ENCODE measurements around the gene PRDM10. TPM values are rescaled to one million over a fixed set of nuclear protein-coding genes. Genes with fewer than 3 reads are reported as not detected.

PRDM10 gene
- total RNA-seq, 1 experiment from 2014 or later: 9.8 TPM

DNA sequence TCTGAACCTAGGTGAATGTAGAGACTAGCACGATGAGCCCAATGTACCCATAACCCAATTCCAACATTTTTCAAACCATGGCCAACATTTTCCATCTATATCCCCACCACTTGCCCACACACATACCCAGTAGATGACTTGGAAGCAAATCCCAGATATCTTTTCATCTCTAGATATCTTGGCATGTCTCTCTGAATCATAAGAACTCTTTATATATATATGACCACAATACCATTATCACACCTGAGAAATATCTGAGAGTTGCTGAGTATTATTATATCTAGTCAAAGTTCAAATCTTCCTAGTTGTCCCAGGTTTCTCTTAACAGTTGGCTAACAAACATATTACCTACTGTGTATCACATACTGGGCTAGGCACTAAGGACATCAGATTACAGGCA, 69.4 kb downstream of the PRDM10 start:
- Histone ChIP-seq H3K36me3 (ENCODE audit: insufficient read depth, low read length) (no peaks in the 10 kb centered on the region), H3K9me3 (ENCODE audit: low read length) (no peaks in the 10 kb centered on the region), H3K79me2 (ENCODE audit: low read length) (no peaks in the 10 kb centered on the region), H3K4me2 (ENCODE audit: low read depth, low read length, poor library complexity, severe bottlenecking) (no peak overlapping the region), H2AFZ (ENCODE audit: low read length) (no peak overlapping the region), H3K9ac (ENCODE audit: low read length) (no peak overlapping the region), H3K4me3 (ENCODE audit: low read length) (no peak overlapping the region), H3K9me2 (replicated peaks; ENCODE audit: insufficient read depth, low read length) (no peaks in the 10 kb centered on the region), H3K27ac (ENCODE audit: low read length) (no peak overlapping the region), H3K27me3 (ENCODE audit: low read length) (no peaks in the 10 kb centered on the region), H4K20me1 (ENCODE audit: insufficient read depth, low read depth, low read length) (no peaks in the 10 kb centered on the region), H3K4me1 (ENCODE audit: low read length) (no peaks in the 10 kb centered on the region)
- no peak for DNase-seq

DNA sequence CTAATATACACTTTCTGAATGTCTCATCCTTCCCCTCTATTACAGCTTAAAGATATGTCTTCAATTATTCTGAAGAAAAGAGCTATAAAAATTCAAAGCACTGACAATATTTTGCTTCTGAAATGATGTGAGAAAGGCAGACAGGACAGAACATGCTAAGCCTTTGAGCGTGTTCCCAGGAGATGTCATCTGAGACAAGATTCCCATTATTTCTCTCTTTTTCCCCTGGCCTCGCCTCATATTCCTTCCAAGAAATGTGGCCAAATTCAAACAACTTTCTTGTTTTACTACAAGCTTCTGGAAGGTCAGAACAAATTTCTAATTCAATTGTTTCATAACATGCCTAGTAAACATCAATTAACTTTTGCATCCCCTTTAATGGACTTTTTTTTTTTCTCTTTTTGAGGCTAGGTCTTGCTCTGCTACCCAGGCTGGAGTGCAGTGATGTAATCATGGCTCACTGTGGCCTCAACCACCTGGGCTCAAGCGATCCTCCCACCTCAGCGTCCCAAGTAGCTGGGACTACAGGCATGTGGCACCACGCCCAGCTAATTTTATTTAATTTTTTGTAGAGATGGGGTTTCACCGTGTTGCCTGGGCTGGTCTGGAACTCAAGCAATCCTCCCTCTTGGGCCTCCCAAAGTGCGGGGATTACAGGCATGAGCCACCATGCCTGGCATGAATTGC, 70.1 kb downstream of the PRDM10 start:
- Histone ChIP-seq H4K20me1 (ENCODE audit: insufficient read depth, low read depth, low read length) (no peaks in the 10 kb centered on the region), H3K9me2 (replicated peaks; ENCODE audit: insufficient read depth, low read length) (no peaks in the 10 kb centered on the region), H3K27me3 (ENCODE audit: low read length) (no peaks in the 10 kb centered on the region), H3K79me2 (ENCODE audit: low read length) (no peaks in the 10 kb centered on the region), H3K4me2 (ENCODE audit: low read depth, low read length, poor library complexity, severe bottlenecking) (no peak overlapping the region), H3K9ac (ENCODE audit: low read length) (no peak overlapping the region), H3K4me3 (ENCODE audit: low read length) (no peak overlapping the region), H2AFZ (ENCODE audit: low read length) (no peak overlapping the region), H3K4me1 (ENCODE audit: low read length) (no peaks in the 10 kb centered on the region), H3K27ac (ENCODE audit: low read length) (no peak overlapping the region), H3K9me3 (ENCODE audit: low read length) (no peaks in the 10 kb centered on the region), H3K36me3 (ENCODE audit: insufficient read depth, low read length) (no peaks in the 10 kb centered on the region)
- DNase-seq: no peak

DNA sequence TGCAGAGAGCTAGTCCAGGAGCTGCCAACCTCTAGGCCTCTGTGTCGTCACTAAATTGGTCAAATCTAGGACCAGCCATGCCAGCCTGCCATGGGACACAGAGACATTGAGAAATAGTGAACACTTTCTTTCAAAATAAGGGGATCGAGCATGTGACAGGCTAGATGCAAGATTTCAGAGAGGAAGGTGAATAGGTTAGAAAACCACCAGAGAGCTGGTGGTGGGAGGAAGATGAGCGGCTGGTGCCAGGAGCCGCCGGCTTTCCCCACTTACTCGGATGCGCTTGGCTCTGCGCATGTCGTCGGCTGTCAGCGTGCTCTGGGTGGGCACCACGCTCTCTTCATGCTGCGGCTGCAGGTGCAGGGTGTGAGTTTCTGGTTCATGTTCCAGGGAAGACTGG, 71.9 kb downstream of the PRDM10 start:
- Histone ChIP-seq H3K4me3 (ENCODE audit: low read length) (no peak overlapping the region), H2AFZ (ENCODE audit: low read length) (no peak overlapping the region)

DNA sequence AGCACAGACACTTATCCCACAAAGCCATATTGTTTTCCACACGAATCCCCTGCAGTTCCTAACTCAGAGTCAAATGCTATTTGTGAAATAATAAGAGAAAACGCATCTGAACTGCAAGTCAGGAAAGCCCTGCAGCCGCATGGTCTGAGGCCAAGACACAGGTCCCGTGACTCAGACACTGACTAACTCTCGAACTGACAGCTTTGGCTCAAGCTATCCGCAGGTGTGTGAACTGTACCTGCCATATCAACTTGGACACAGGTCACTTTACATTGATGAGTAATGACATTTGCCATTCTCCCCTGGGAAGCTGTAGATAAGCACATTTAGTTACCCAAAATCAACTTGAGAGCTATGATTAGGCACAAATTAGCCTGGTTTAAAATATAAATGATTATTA, 72.3 kb downstream of the PRDM10 start:
- Histone ChIP-seq H3K9me3 (ENCODE audit: low read length) (no peaks in the 10 kb centered on the region), H3K4me2 (ENCODE audit: low read depth, low read length, poor library complexity, severe bottlenecking) (no peak overlapping the region), H3K79me2 (ENCODE audit: low read length) (no peaks in the 10 kb centered on the region), H3K9me2 (replicated peaks; ENCODE audit: insufficient read depth, low read length) (no peaks in the 10 kb centered on the region), H3K4me1 (ENCODE audit: low read length) (no peaks in the 10 kb centered on the region), H3K27ac (ENCODE audit: low read length) (no peak overlapping the region), H3K4me3 (ENCODE audit: low read length) (no peak overlapping the region), H3K36me3 (ENCODE audit: insufficient read depth, low read length) (no peaks in the 10 kb centered on the region), H3K9ac (ENCODE audit: low read length) (no peak overlapping the region), H2AFZ (ENCODE audit: low read length) (no peak overlapping the region), H3K27me3 (ENCODE audit: low read length) (no peaks in the 10 kb centered on the region), H4K20me1 (ENCODE audit: insufficient read depth, low read depth, low read length) (no peaks in the 10 kb centered on the region)
- no peak for DNase-seq

More for the DNA sequence above, 71.9 kb downstream of the PRDM10 start:
- Histone ChIP-seq H3K9ac (ENCODE audit: low read length) (no peak overlapping the region), H3K27me3 (ENCODE audit: low read length) (no peaks in the 10 kb centered on the region), H3K4me1 (ENCODE audit: low read length) (no peaks in the 10 kb centered on the region), H3K36me3 (ENCODE audit: insufficient read depth, low read length) (no peaks in the 10 kb centered on the region), H3K79me2 (ENCODE audit: low read length) (no peaks in the 10 kb centered on the region), H4K20me1 (ENCODE audit: insufficient read depth, low read depth, low read length) (no peaks in the 10 kb centered on the region), H3K9me3 (ENCODE audit: low read length) (no peaks in the 10 kb centered on the region), H3K4me2 (ENCODE audit: low read depth, low read length, poor library complexity, severe bottlenecking) (no peak overlapping the region), H3K9me2 (replicated peaks; ENCODE audit: insufficient read depth, low read length) (no peaks in the 10 kb centered on the region), H3K27ac (ENCODE audit: low read length) (no peak overlapping the region)
- no peak for DNase-seq

DNA sequence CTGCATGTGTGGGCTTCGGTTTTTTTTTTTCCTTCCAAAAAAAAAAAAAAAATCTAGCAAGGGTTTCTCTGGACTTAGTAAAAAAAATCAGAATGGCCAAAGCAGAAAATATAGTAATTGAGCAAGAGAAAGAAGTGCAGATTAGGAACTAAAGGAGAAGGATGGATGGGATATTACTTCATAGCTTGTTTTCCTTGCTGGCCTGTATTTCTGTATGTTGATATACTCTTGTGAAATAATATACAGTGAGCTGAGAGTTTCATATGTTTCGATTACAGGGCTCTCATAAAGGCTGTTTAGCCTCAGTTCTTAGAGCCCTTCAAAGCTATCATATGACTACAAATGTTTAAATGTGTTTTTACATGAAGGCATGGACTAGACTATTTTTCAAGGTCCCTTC, 72.9 kb downstream of the PRDM10 start:
- no peak for DNase-seq

DNA sequence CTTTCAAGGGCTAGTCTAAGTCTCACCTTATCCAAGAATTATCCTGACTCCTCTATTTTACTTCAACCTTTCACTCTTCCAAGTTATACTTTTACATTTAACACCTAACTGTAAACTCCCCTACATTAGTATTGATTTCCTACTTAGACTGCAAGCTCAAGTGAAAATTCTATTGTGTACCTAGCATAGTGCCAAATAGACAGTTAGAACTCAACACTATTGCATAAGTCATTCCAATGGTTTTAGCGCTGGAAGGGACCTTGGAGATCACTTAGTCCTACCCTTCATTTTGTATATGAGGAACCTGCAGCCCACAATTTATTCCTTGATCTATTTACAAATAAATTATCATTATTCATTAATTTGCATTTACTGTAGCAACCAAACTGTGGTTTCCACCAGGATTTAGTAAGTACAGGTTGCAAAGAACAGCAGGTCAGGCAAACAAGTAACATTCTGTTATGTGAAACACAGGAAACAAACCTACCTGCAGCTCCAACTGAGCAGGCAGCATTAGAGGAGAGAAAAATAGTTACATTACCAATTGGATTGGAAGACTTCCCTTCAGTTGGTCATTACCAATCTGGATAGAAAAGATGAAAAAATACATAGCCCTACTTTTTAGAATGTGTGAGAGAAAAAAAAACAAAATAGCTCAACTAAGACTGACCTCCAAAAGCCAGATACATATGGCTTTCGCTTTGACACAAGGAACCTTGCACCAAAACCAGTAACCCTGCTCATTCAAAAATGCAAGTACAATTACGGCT, 73.5 kb downstream of the PRDM10 start:
- no peak overlapping the region for H3K27ac ChIP-seq (ENCODE audit: low read length)
- H3K4me3 ChIP-seq (ENCODE audit: low read length): no peak overlapping the region
- H3K9ac ChIP-seq (ENCODE audit: low read length): no peak overlapping the region
- H3K4me2 ChIP-seq (ENCODE audit: low read depth, low read length, poor library complexity, severe bottlenecking): no peak overlapping the region
- H3K4me1 ChIP-seq (ENCODE audit: low read length): no peaks in the 10 kb centered on the region
- no peaks in the 10 kb centered on the region for H4K20me1 ChIP-seq (ENCODE audit: insufficient read depth, low read depth, low read length)
- H3K9me3 ChIP-seq (ENCODE audit: low read length): no peaks in the 10 kb centered on the region
- no peaks in the 10 kb centered on the region for H3K36me3 ChIP-seq (ENCODE audit: insufficient read depth, low read length)
- H2AFZ ChIP-seq (ENCODE audit: low read length): no peak overlapping the region
- H3K79me2 ChIP-seq (ENCODE audit: low read length): no peaks in the 10 kb centered on the region
- H3K9me2 ChIP-seq (replicated peaks; ENCODE audit: insufficient read depth, low read length): no peaks in the 10 kb centered on the region
- no peaks in the 10 kb centered on the region for H3K27me3 ChIP-seq (ENCODE audit: low read length)
- no peak for DNase-seq

More for the DNA sequence above, 72.9 kb downstream of the PRDM10 start:
- H3K4me3 ChIP-seq (ENCODE audit: low read length): no peak overlapping the region
- no peak overlapping the region for H3K9ac ChIP-seq (ENCODE audit: low read length)
- no peaks in the 10 kb centered on the region for H3K79me2 ChIP-seq (ENCODE audit: low read length)
- H3K4me1 ChIP-seq (ENCODE audit: low read length): no peaks in the 10 kb centered on the region
- no peaks in the 10 kb centered on the region for H3K9me3 ChIP-seq (ENCODE audit: low read length)
- H4K20me1 ChIP-seq (ENCODE audit: insufficient read depth, low read depth, low read length): no peaks in the 10 kb centered on the region
- no peaks in the 10 kb centered on the region for H3K27me3 ChIP-seq (ENCODE audit: low read length)
- no peak overlapping the region for H3K4me2 ChIP-seq (ENCODE audit: low read depth, low read length, poor library complexity, severe bottlenecking)
- no peaks in the 10 kb centered on the region for H3K9me2 ChIP-seq (replicated peaks; ENCODE audit: insufficient read depth, low read length)
- H2AFZ ChIP-seq (ENCODE audit: low read length): no peak overlapping the region
- H3K27ac ChIP-seq (ENCODE audit: low read length): no peak overlapping the region
- no peaks in the 10 kb centered on the region for H3K36me3 ChIP-seq (ENCODE audit: insufficient read depth, low read length)

DNA sequence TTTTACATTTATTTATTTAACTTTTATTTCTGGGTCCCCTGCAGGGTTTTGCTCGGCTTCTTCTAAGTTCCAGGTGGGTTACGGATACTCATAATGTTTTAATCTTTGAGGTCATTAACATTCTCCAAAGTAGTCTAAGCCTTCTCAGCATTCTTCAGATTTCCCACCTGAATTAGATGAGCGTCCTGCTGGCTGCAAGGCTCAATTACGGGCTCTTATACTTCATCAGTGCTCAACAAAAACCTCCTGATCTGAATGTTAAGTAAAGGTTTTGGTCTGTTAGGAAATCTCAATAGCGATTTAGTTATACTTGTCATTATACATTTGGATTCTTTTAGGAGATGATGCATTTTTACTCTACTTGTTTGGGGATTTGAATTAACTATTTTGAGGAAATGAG, 80.0 kb downstream of the PRDM10 start:
- Histone ChIP-seq H3K36me3 (ENCODE audit: insufficient read depth, low read length) (no peaks in the 10 kb centered on the region), H3K4me3 (ENCODE audit: low read length) (no peak overlapping the region), H3K9ac (ENCODE audit: low read length) (no peak overlapping the region), H3K27me3 (ENCODE audit: low read length) (no peaks in the 10 kb centered on the region), H3K9me2 (replicated peaks; ENCODE audit: insufficient read depth, low read length) (no peaks in the 10 kb centered on the region), H3K4me1 (ENCODE audit: low read length) (peaks cover 7% of the 10 kb centered on the region), H4K20me1 (ENCODE audit: insufficient read depth, low read depth, low read length) (no peaks in the 10 kb centered on the region), H2AFZ (ENCODE audit: low read length) (no peak overlapping the region), H3K79me2 (ENCODE audit: low read length) (no peaks in the 10 kb centered on the region), H3K9me3 (ENCODE audit: low read length) (no peaks in the 10 kb centered on the region), H3K27ac (ENCODE audit: low read length) (no peak overlapping the region), H3K4me2 (ENCODE audit: low read depth, low read length, poor library complexity, severe bottlenecking) (no peak overlapping the region)
- DNase-seq: no peak

DNA sequence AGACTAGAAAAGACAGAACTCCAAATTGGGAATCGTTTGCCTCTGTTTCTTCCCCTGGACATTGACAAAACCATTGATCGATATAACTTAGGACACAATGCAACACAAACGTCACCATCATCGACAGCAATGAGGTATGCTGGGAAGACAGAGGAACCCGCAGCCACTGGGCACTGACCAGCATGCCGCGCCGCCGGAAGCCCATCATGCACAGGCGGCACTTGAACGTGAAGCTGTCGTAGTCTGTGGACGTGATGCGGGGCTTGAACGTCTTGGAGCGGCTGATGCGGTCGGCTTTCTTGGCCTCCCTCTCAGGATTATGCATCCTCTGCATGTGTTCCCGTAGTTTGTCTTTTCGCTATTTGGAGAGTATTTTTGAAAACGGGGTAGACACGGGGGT, 84.3 kb downstream of the PRDM10 start:
- Histone ChIP-seq H4K20me1 (ENCODE audit: insufficient read depth, low read depth, low read length) (no peaks in the 10 kb centered on the region), H3K79me2 (ENCODE audit: low read length) (no peaks in the 10 kb centered on the region), H3K9me3 (ENCODE audit: low read length) (no peaks in the 10 kb centered on the region), H3K27ac (ENCODE audit: low read length) (no peak overlapping the region), H3K9me2 (replicated peaks; ENCODE audit: insufficient read depth, low read length) (no peaks in the 10 kb centered on the region), H3K36me3 (ENCODE audit: insufficient read depth, low read length) (no peaks in the 10 kb centered on the region), H2AFZ (ENCODE audit: low read length) (no peak overlapping the region), H3K27me3 (ENCODE audit: low read length) (no peaks in the 10 kb centered on the region), H3K4me1 (ENCODE audit: low read length) (peaks cover 3% of the 10 kb centered on the region), H3K4me2 (ENCODE audit: low read depth, low read length, poor library complexity, severe bottlenecking) (no peak overlapping the region), H3K4me3 (ENCODE audit: low read length) (no peak overlapping the region), H3K9ac (ENCODE audit: low read length) (no peak overlapping the region)
- no peak for DNase-seq

Data from Karpas-422 (cell line).